ENCODE measurements around the gene ACADL. TPM values are rescaled to one million over a fixed set of nuclear protein-coding genes. Genes with fewer than 3 reads are reported as not detected.

ACADL gene
- total RNA-seq, 1 donor: not detected

DNA sequence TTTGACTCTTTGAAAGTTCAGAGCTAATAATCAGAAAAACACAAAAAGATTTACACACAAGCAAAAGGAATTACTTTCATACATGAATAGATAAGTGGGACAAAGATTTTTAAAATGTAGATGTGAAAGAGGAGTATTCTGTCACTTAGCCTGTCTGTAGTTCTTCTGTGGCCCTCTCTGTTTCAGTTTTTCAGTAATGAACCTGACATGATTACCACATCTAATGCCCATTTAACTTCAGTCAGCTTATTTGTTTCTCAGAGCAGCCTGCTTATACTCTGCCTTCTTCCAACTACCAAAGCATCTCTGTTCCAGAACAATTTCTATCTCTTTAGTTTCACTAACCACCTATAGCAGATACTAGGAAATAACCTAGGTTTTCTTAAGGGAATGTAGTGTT is 34.4 kb upstream of the ACADL start:
- no peak overlapping the region for H3K4me3 ChIP-seq (ENCODE audit: insufficient read depth, low read length)
- H3K4me2 ChIP-seq (ENCODE audit: insufficient read depth, low read length): no peak overlapping the region
- no peaks in the 10 kb centered on the region for H3K79me2 ChIP-seq (ENCODE audit: insufficient read depth, low read length)
- TF ChIP-seq, protein P1, sequence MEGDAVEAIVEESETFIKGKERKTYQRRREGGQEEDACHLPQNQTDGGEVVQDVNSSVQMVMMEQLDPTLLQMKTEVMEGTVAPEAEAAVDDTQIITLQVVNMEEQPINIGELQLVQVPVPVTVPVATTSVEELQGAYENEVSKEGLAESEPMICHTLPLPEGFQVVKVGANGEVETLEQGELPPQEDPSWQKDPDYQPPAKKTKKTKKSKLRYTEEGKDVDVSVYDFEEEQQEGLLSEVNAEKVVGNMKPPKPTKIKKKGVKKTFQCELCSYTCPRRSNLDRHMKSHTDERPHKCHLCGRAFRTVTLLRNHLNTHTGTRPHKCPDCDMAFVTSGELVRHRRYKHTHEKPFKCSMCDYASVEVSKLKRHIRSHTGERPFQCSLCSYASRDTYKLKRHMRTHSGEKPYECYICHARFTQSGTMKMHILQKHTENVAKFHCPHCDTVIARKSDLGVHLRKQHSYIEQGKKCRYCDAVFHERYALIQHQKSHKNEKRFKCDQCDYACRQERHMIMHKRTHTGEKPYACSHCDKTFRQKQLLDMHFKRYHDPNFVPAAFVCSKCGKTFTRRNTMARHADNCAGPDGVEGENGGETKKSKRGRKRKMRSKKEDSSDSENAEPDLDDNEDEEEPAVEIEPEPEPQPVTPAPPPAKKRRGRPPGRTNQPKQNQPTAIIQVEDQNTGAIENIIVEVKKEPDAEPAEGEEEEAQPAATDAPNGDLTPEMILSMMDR (IDR thresholded peaks at IDR 0.05; ENCODE audit: extremely low read depth, low read depth, low read length): no peak
- H3K36me3 ChIP-seq (ENCODE audit: insufficient read depth, low read length): no peaks in the 10 kb centered on the region
- H3K4me1 ChIP-seq (ENCODE audit: insufficient read depth, low read length): no peaks in the 10 kb centered on the region
- H2AFZ ChIP-seq (ENCODE audit: low read length): no peak overlapping the region
- no peaks in the 10 kb centered on the region for H3K9me3 ChIP-seq (ENCODE audit: low read depth, low read length)
- H3K27ac ChIP-seq (ENCODE audit: low read depth, low read length): no peak overlapping the region
- DNase-seq (ENCODE audit: insufficient read length, low spot score, missing footprints): no peak
- no peaks in the 10 kb centered on the region for H3K27me3 ChIP-seq (ENCODE audit: insufficient read depth, low read length)
- no peaks in the 10 kb centered on the region for H4K20me1 ChIP-seq (ENCODE audit: insufficient read depth, low read length)

DNA sequence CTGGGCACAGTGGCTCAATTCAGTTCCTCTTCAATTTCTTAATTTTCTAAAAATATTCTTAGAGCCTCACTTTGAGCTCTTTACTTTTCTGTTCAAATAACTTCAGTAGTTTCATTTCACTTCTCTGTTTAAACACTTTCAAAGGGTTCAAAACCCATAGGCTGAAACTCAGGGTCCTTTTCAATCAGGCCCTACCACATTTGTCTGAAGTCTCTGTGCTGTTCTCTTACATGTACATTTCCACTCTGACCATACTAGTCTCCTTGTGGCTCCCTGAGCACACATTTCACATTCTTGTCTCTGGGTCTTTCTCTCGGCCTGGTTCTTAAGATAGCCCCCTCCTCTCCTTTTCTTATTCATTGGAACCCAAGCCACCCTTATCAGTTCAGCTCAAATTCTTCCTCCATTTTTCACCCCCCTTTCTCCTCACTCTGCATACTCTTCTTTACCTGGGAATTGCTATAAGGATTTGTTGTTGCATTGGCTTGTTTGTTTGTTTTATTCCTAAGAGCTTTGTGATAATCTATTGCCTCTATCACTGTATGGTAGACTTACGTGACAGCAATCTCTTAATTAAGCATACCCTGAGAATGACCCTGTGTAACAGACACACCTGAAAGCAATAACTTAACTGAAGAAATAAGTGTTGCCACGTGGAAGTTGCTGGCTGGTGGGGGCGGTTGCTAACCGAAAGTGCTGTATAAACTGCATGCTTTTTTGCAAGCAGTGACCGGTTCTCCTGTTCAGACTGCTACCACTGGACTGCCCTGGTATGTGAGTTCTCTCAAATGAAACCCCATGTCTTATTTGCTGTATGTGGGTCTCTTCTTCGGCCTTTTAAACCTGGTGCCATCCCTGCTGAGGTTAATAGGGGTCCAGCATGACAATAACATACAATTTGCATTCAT is 27.7 kb upstream of the ACADL start:
- H3K4me3 ChIP-seq (ENCODE audit: insufficient read depth, low read length): no peak overlapping the region
- H3K36me3 ChIP-seq (ENCODE audit: insufficient read depth, low read length): no peaks in the 10 kb centered on the region
- no peak for DNase-seq (ENCODE audit: insufficient read length, low spot score, missing footprints)
- no peaks in the 10 kb centered on the region for H3K79me2 ChIP-seq (ENCODE audit: insufficient read depth, low read length)
- no peak overlapping the region for H3K27ac ChIP-seq (ENCODE audit: low read depth, low read length)
- H3K27me3 ChIP-seq (ENCODE audit: insufficient read depth, low read length): no peaks in the 10 kb centered on the region
- no peaks in the 10 kb centered on the region for H4K20me1 ChIP-seq (ENCODE audit: insufficient read depth, low read length)
- H3K4me1 ChIP-seq (ENCODE audit: insufficient read depth, low read length): no peaks in the 10 kb centered on the region
- TF ChIP-seq, protein P1 (IDR thresholded peaks at IDR 0.05; ENCODE audit: extremely low read depth, low read depth, low read length): no peak
- H2AFZ ChIP-seq (ENCODE audit: low read length): peak overlapping the region; percentile 42
- H3K9me3 ChIP-seq (ENCODE audit: low read depth, low read length): no peaks in the 10 kb centered on the region
- H3K4me2 ChIP-seq (ENCODE audit: insufficient read depth, low read length): peak overlapping the region; percentile 28

GRCh38 chr2:210250622-210251021 is 25.4 kb upstream of the ACADL start:
- DNase-seq (ENCODE audit: insufficient read length, low spot score, missing footprints): no peak
- no peak overlapping the region for H3K4me3 ChIP-seq (ENCODE audit: insufficient read depth, low read length)
- TF ChIP-seq, protein P1 (IDR thresholded peaks at IDR 0.05; ENCODE audit: extremely low read depth, low read depth, low read length): no peak

GRCh38 chr2:210233487-210233886 is 8.2 kb upstream of the ACADL start:
- TF ChIP-seq, protein P1 (IDR thresholded peaks at IDR 0.05; ENCODE audit: extremely low read depth, low read depth, low read length): no peak
- H3K4me1 ChIP-seq (ENCODE audit: insufficient read depth, low read length): no peaks in the 10 kb centered on the region
- H3K27ac ChIP-seq (ENCODE audit: low read depth, low read length): no peak overlapping the region
- no peaks in the 10 kb centered on the region for H3K79me2 ChIP-seq (ENCODE audit: insufficient read depth, low read length)
- H3K9me3 ChIP-seq (ENCODE audit: low read depth, low read length): no peaks in the 10 kb centered on the region
- H3K36me3 ChIP-seq (ENCODE audit: insufficient read depth, low read length): no peaks in the 10 kb centered on the region
- H3K4me2 ChIP-seq (ENCODE audit: insufficient read depth, low read length): no peak overlapping the region
- no peaks in the 10 kb centered on the region for H4K20me1 ChIP-seq (ENCODE audit: insufficient read depth, low read length)
- DNase-seq (ENCODE audit: insufficient read length, low spot score, missing footprints): no peak
- no peak overlapping the region for H2AFZ ChIP-seq (ENCODE audit: low read length)
- no peaks in the 10 kb centered on the region for H3K27me3 ChIP-seq (ENCODE audit: insufficient read depth, low read length)
- no peak overlapping the region for H3K4me3 ChIP-seq (ENCODE audit: insufficient read depth, low read length)

More at GRCh38 chr2:210250622-210251021, 25.4 kb upstream of the ACADL start:
- no peaks in the 10 kb centered on the region for H3K36me3 ChIP-seq (ENCODE audit: insufficient read depth, low read length)
- H3K4me1 ChIP-seq (ENCODE audit: insufficient read depth, low read length): no peaks in the 10 kb centered on the region
- no peaks in the 10 kb centered on the region for H3K27me3 ChIP-seq (ENCODE audit: insufficient read depth, low read length)
- H3K27ac ChIP-seq (ENCODE audit: low read depth, low read length): no peak overlapping the region
- H3K4me2 ChIP-seq (ENCODE audit: insufficient read depth, low read length): no peak overlapping the region
- no peaks in the 10 kb centered on the region for H4K20me1 ChIP-seq (ENCODE audit: insufficient read depth, low read length)
- H3K9me3 ChIP-seq (ENCODE audit: low read depth, low read length): no peaks in the 10 kb centered on the region
- no peaks in the 10 kb centered on the region for H3K79me2 ChIP-seq (ENCODE audit: insufficient read depth, low read length)
- no peak overlapping the region for H2AFZ ChIP-seq (ENCODE audit: low read length)

Measured in osteoblast (primary cell).